DND-41 (cell line): Measurements from ENCODE around the gene DNAJC5.

ENCODE experiments used
- EZH2 ChIP-seq: IDR thresholded peaks from 3 replicates; pipeline ENCODE4 v1.6.1; 2012; ENCODE audit warnings: borderline replicate concordance, low read depth, mild to moderate bottlenecking, moderate library complexity, low read length, inconsistent platforms; ENCODE audit not compliant: severe bottlenecking
- TF ChIP-seq, protein P1 (sequence below): IDR thresholded peaks from 2 replicates; pipeline ENCODE4 v1.5.1; 2012; ENCODE audit warnings: borderline replicate concordance, low read length, moderate library complexity, mild to moderate bottlenecking; ENCODE audit not compliant: poor library complexity, severe bottlenecking; ENCODE audit errors: extremely low read depth

GRCh38 chr20:63856098-63856511, 38.8 kb upstream of the DNAJC5 start:
- TF ChIP-seq, protein P1, sequence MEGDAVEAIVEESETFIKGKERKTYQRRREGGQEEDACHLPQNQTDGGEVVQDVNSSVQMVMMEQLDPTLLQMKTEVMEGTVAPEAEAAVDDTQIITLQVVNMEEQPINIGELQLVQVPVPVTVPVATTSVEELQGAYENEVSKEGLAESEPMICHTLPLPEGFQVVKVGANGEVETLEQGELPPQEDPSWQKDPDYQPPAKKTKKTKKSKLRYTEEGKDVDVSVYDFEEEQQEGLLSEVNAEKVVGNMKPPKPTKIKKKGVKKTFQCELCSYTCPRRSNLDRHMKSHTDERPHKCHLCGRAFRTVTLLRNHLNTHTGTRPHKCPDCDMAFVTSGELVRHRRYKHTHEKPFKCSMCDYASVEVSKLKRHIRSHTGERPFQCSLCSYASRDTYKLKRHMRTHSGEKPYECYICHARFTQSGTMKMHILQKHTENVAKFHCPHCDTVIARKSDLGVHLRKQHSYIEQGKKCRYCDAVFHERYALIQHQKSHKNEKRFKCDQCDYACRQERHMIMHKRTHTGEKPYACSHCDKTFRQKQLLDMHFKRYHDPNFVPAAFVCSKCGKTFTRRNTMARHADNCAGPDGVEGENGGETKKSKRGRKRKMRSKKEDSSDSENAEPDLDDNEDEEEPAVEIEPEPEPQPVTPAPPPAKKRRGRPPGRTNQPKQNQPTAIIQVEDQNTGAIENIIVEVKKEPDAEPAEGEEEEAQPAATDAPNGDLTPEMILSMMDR = no peak
- TF ChIP-seq EZH2 = no peak
